GM19395 (cell line): ENCODE measurements around the gene CLDN2.
"Not testable (repeated sequence)": the region's sequence is repeated elsewhere in the genome, so short reads cannot be mapped to it uniquely, and the experiment has no call there.

Experiments
- ATAC-seq: cut with Tn5 transposase; IDR thresholded peaks from one replicate; pipeline ENCODE4 v1.9.1; 2021; ENCODE audit warnings: mild to moderate bottlenecking, moderate library complexity; ENCODE audit not compliant: unreplicated experiment

CLDN2 gene

DNA sequence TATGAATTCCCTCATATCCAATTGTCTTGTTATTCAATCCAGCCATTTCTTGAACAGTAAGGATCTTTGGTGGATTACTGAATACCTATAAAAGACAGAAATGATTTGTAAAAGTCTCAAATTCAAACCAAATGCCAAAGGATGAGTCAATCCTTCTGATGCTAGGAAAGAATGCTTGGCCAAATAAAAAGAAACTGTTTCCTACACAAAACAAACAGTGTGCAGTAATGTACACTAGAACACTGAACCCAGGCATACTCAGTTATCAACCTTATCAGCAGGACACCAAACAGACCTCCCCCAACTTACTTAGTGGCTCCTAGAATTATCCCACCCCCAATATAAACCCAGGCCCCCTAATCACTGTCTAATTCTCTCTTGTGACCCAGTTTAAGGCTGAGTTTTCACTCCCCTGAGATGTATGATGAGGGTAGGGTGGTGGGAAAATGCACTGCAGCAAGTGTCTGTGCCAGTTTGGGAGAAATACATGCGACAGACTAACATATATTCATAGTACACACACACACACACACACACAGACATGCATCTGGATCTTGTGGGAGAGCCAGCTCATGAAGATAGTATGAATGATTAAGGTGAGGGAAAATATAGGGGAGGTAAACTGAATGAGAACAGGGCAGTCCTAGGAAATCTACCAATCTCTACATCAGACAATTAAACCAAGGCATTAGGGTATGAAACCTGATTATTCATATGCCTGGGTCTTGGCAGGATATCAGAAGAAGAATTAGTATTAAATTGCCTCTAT lies 35.0 kb downstream of the CLDN2 start:
- ATAC-seq, result no peak

GRCh38 chrX:106957856-106958255 lies 37.7 kb downstream of the CLDN2 start:
- ATAC-seq, result no peak

DNA sequence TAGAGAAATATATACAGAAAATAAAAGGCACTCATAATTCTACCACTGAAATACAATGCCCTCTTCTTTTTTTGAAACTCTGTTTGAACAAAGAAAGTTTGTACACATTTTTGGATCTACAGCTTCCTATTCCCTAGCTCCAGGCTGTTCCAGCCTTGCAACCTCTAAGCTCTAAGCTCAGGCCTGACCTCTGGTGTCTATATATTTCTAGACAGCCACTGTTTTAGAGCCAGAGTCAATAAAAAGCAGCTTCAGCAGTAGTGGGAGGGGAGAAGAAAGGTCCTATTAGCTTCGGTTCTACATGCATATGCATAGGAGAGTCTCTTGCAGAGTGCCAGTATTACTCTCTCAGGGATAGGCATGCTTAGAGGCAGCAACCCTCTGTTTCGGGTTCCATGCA lies 39.7 kb downstream of the CLDN2 start:
- no peak for ATAC-seq

GRCh38 chrX:106963111-106963510 lies 42.9 kb downstream of the CLDN2 start:
- no peak for ATAC-seq

DNA sequence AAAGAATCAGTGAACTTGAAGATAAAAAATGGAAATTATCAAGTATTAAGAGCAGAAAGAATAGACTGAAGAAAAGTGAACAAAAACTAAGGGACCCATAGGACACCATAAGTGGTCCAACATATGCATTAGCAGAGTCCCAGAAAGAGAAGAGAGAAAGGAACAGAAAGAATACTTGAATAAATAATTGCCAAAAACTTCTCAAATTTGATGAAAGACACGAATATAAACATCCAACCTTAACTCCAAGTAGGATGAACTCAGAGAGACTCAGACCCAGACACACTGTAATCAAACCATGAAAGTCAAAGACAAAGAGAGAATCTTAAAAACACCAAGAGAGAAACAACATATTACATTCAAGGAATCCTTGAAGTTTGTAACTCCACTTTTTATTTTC lies 44.1 kb downstream of the CLDN2 start:
- no peak for ATAC-seq

DNA sequence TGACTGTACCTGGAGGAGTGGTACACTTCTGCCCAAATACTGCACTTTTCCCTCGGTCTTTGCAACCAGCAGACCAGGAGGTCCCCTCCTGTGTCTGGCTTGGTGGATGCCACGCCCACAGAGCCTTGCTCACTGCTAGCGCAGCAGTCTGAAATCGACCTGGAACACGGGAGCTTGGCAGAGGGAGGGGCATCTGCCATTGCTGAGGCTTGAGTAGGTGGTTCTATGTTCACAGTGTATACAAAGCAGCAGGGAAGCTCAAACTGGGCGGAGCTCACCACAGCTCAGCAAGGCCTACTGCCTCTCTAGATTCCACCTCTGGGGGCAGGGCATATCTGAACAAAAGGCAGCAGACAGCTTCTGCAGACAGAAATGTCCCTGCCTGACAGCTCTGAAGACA lies 46.3 kb downstream of the CLDN2 start:
- not testable (repeated sequence) for ATAC-seq

GRCh38 chrX:106972896-106973295 lies 52.7 kb downstream of the CLDN2 start:
- ATAC-seq, result no peak

- no peak for ATAC-seq
Observed at GRCh38 chrX:106973433-106974149, 53.4 kb downstream of the CLDN2 start.

GRCh38 chrX:106976416-106976815 lies 56.2 kb downstream of the CLDN2 start:
- ATAC-seq, result no peak
